GDM1 (cell line): ENCODE measurements around the gene VWA7.
"Not testable (repeated sequence)": the region's sequence is repeated elsewhere in the genome, so short reads cannot be mapped to it uniquely, and the experiment has no call there.

ENCODE experiments used
- DNase-seq: peaks from one replicate; lab custom pipeline; 2025; lab: John Stamatoyannopoulos, UW

VWA7 gene

DNA sequence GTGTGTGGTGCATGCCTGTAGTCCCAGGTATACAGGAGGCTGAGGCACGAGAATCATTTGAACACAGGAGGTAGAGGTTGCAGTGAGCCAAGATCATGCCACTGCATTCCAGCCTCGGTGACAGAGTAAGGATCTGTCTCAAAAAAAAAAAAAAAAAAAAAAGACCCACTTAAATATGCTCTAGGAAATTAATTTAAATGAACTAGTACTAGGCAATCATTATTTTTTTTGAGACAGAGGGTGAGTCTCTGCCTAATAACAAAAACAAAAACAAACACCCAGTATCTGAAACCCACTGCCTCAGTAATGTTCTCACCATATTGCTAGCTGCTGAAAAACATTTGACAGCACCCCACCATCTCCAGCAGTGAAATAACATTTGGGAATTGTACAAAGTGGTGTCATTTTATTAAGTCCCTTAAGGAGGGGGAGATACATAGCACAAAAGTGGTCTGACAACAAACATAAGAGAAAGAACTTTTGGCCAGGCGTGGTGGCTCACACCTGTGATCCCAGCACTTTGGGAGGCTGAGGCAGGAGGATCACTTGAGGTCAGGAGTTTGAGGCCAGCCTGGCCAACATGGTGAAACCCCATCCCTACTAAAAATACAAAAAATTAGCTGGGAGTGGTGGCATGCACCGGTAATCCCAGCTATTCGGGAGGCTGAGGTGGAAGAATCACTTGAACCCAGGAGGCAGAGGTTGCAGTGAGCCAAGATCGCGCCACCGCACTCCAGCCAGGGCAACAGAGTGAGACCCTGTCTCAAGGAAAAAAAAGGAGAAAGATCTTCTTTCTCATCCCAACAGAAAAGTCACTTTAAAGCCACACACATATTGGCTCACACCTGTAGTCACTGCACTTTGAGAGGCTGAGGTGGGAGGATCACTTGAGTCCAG, 24.2 kb upstream of the VWA7 start:
- not testable (repeated sequence) for DNase-seq

DNA sequence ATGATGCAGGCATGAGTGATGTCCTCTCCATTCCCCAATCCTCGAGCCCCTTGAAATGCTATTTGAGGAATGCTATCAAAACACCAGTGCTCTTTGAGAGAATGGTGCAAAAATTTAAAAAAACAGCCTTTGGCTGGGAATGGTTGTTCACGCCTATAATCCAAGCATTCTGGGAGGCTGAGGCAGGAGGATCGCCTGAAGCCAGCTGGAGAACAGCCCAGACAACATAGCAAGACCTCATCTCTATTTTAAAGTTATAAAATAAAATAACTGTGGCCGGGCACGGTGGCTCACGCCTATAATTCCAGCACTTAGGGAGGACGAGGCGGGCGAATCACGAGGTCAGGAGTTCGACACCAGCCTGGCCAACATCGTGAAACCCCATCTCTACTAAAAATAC, 22.7 kb upstream of the VWA7 start:
- no peak for DNase-seq

DNA sequence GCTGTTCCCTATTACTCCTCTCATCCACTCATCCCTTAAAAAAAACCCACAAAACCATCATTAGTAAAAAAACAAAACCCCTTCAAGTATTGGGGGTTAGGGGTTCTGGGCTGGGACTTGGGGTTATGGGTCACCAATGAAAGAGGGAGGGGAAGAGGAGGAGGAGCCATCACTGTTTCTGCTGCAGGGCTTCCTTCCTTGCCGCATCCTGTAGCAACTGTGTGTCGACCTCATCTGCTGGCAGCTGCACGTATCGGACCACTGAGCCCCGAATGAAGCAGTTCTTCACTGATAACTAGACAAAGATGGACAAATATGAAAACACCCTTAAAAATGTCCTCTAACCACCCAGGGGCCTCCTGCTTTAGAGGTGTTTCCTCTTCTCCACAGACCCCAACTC, 20.5 kb upstream of the VWA7 start:
- DNase-seq: peak; percentile 20

DNA sequence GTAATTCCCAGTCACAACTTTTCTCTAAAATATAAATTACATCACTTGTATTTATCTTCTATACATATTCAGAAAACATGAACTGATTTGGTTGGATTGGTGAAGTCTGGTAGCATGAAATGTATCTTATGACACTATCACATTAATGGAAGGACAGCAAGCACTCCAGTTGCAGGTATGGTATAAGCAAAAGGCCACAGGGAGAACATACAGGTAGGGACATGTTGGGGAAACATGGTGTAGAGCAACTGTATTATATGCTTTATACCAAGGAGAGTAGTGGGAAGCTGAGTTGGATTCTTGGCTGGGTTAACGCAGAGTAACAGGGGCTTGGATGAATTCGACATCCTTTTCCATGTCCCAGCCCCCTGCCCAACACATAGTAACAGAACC, 19.9 kb upstream of the VWA7 start:
- no peak for DNase-seq

DNA sequence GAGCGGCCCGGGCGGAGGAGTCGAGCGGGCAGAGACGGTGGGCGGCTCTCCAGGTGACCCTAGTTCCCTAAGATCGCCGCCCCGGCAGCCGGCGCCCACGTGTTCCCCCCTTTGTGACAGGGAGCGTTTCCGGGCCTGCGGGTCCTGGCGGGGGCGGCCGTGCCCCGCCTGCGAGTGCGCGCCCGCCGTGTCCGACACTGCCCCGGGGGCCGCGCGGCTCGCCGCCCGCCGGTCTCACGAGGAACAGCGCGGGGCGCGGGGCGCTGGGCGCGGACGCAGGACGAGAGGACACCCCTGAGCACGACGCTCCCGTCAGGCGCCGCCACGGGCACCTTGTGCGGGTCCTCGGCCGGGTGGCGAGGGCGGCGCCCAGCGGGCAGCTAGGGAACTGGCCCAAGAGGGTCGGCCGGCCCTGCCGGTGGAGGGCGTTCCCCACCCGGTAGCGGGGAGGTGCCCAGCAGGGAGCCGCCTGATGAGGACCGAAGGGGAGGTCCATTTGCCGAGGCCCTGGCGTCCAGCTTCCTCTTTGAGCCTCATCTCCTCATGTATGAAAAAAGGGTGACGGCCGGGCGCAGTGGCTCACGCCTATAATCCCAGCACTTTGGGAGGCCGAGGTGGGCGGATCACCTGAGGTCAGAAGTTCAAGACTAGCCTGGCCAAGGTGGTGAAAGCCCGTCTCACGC, 18.6 kb upstream of the VWA7 start, which contains the start of gene VARS1:
Gene VARS1, minus strand, starts transcription at position 137 of the 683 bp plus-strand sequence. CDS start 535 bp downstream, outside the sequence.
- DNase-seq: peak; percentile 86

DNA sequence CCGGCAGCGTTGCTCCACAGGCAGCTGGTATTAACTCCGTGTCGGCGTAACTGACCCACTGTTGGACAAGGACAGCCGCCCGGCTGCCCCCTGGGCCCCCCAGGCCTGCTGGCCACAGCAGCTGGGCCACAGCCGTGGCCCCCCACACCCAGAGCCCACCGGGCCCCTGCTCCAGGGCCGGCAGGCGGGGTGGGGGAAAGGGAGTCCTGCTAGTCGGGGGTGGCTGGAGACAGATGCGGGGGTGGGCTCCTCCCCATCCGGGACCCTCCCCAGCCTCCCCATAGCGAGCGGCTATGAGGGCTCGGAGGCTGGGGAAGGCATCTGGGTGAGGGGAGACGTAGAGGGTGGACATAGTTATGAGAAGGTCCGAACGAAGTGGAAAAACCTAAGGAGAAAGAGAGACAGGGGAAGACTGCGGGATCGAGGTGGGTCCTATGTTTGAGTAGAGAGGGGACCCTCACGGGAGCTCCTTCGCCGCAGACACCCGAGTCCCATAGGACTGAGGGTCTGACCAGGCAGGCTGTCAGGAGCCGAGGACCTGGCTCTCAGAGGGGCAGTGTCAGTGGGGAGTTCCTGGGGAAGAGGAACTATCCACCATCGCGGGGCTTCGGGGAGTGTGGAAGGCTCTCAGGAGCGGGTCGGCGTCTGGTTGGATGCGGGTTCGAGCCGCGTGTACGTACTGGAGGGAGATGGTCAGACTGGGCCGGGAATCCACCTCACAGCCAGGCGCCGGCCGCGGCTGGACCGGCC, 17.9 kb upstream of the VWA7 start:
- peak; percentile 60 for DNase-seq

DNA sequence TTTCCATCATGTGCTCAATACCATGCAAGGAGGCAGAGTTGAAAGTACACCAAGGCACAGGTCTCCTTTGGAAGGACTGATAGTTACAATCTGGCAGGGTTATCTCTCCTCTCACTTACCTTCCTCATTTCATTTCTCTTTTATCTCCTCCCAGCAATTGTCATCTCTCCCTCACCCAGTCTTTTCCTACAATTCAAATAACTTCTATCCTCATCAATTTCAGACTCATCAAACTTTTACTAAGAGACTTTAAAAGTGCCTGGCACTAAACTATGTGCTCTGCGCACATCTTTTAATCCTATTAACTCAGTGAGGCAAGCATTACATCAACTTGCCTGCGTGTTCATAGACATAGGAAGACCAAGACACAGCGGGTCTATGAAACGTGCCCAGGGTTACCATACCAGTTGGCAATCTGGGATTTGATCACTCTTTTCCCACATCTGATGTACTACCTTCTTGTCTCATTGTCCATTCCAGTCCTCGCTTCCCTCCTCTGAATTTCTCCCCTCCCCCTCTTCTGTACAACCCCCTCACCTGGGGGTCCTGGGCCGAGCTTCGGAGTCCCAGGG, 17.3 kb upstream of the VWA7 start:
- no peak for DNase-seq

DNA sequence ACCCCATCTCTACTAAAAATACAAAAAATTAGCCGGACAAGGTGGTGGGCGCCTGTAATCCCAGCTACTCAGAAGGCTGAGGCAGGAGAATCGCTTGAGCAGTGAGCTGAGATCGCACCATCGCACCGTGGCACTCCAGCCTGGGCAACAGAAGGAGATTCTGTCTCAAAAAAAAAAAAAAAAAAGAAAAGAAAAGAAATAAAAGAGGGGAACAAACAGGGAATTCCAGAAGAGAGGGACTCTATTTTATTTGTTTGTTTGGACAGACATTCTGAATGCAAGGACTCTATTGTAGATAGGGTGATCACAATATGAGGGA, 16.8 kb upstream of the VWA7 start:
- DNase-seq: not testable (repeated sequence)

DNA sequence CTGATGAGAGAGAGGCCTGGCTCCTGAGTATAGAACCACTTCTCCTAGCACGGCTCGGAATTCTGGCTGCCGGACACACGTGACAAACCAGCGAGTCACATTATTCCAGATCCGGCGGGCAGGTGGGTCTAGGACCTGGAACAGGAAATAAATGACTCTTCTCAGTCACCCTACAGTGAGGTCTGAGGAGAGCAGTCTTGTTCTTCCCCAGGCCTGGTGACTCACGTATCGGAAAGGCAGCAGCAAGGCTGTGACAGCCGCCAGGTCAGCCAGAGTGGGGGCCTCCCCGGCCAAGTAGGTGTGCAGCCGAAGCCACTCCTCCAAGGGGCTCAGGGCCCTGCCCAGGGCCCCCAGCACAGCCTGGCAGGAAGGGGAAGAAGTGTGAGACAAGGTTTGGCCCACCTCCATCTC, 15.6 kb upstream of the VWA7 start:
- DNase-seq: no peak

DNA sequence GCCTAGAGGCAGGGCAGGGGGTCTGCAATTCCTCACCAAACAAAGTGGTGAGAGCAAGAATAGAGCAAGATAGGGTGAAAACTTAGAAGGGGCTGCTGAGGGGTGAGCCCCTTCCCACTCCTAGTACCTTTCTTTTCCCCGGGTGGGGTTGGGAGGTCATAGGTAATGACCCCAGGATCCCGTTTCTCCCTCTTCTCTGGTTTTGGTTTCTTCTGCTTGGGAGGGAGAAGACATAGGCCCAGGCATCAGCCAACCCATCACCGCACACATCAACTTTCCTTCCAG, 14.9 kb upstream of the VWA7 start:
- DNase-seq: no peak

DNA sequence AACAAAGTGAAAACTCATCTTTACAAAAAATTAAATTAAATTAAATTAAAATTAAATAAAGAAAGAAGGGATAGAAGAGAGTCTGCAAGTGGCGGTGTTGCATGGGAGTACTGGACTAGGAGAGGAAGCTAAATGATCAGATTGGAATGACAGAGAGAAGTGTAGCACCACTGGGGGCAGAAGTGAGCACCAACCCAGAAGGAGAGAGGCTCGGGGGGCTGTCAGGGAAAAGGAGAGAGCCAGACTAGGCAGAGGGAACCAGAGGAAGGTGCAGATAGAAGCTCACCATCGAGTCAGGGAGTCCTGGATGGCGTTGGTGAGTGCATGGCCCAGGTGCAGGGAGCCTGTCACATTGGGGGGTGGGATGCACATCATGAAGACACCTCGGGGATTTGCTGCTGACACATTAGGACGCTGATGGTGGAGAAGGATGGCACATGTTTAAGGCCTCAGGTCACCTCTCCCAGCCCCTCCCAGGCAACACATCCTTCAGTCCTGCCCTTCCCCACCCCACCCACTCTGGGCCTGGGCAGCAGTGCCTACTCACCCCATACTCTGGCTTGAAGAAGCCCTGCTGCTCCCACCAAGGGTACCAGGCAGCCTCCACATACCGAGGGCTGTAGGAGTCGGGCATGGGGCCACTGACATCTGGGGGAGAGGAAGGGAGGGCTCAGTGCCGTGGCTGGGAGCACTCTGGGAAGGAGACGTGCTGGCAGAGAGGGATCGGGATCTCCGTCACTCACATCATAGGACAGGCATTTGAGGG, 14.4 kb upstream of the VWA7 start:
- peak; percentile 20 for DNase-seq

DNA sequence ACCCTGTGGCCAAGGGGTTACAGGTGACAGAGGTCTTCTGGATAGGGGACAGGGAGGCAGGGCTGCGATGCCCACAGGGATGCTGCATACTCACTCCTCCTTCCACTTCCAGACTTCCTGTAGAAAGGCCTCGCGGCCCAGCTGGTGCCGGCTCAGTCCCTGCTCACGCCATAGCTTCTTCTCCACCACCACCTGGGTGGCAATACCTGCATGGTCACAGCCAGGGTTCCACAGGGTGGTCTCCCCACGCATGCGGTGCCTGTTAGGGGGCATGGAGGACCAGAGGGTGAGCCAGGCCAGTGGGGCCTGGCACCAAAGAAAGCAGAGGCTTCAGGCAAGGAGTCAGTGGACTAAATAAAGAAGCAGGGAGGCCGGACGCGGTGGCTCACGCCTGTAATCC, 8.3 kb upstream of the VWA7 start:
- no peak for DNase-seq

DNA sequence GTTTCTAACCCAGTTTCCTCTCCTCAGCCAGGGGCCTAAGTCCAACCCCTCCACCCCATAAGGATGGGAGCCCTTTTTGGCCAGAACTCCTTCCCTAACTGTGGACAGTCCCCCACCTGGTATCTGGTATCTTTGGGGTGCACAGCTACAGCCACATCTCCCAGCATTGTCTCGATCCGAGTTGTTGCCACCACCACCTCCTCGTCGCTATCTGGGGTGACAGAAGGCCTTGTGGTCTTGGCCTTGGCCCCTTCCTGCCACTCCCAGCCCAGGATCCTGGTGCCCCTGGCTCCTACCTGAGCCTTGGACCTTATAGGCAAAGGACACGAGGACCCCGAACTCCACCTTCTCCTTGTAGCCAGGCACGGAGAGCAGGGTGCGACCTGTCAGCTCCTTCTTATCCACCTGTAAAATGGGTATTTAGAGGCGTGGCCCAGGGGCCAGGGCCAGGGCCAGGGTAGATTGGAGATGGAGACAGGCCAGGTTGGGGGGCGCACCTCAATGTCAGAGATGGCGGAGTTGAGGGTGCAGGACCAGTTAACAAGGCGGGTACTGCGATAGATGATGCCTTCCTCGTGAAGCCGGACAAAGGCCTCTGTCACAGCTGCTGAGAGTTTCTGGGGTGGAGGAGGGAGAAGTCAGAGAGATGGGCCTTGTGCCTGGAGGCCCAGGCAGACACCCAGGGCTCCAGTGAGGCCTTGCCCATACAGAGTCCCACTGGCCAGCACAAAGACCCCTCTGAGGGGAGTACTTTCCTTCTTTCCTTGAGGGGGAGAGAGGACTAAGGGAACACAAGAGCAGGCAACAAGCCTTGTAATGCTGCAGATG, 7.2 kb upstream of the VWA7 start:
- DNase-seq: no peak

DNA sequence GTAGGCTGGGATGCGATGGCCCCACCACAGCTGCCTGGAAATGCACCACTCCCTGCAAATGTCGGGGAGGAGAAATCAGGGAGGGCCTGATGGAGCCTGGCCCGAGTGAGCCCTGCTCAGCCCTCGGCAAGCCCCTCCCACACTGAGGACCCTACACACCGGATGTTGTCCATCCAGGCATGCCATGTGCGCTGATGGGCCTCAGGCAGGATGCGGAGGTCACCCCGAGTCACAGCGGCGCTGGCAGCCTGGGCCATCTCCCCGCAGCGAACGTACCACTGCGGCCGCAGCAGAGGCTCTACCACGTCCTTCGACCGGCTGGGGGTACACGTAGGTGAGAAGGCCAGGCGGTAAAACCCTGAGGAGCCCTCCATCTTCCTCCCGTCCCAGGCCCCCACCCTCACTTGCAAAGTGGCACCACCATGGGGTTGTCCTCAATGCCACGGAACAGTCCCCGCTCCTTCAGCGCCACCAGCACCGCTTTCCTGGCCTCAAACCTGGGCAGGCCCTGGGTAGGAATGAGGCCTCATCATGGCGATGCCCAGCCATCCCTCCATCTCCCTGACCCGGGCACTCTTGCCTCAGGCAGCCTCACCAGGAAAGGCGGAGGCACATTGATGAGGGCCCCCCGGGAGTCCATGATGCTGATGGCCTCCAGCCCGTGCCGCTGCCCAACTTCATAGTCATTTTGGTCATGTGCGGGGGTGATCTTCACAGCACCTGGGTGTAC, 5.2 kb upstream of the VWA7 start:
- no peak for DNase-seq

DNA sequence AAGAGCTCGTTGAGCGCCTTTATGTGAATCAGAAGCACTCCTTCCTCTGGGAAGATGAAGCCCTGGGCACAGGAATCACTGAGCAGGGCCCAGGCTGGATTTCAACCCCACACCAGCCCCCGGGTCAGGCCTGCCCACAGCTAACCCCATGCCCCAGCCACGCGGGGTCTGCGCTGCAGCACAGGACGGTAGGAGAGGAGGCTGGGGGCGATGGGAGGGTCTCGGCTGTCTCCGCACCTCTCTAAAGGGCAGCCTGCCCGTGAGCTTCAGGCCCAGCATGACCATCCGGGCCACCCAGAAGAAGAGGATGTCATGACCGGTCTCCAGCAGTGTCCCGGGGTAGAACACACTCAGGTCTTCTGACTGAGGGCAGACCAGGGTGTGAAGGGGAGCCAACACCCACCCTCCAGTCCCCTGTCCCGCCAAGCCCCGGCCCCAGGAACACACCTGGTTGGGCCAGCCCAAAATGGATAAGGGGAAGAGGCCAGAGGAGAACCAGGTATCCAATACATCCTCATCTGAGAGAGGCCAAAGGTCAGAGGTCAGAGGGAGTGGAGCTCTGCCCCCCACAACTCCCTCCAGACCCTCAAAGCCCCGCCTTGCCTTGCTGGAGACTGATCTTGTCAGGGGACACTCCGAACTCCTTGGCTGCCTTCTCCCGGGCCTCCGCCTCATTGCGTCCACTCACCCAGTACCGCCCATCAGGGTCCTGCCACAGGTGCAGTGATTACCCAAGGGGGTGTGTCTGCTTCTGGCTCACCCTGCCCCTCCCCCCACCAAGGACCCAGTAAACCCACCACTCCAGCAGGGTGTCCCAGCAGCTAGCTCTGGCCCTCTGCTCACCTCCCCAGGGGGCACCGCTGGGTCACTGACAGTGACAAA, 4.4 kb upstream of the VWA7 start:
- no peak for DNase-seq

DNA sequence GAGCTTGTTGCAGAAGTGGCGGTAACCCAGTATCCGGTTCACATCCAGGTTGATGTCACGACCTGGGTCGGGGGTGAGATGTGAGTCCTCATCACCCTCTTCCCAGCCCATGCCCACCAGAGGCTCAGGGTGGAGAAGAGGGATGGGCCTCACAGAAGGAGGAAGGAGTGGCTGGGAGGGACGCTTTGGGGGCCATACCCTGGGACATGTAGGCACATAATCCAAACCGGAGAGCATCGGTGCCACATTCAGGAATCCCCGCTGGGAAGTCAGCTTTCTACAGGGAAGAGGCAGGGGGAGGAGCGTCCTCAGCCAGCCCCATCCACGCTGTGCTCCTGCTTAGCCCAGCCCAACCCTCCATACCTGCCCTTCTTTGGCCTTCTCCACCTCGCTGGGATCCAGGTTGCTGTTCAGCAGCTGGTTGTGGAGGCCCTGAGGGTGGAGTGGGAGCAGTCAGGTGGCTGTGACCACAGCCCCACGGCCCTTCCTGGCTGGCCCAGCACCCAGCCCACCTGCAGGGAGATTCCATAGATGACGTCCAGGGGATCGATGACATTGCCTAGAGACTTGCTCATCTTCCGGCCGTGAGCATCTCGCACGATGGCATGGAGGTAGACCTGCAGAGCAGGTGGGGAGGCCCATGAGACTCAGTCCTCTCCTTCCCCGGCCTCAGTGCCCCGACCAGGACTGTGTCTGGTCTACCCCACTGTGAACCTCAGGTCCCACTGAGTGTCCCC, 3.5 kb upstream of the VWA7 start:
- DNase-seq: no peak

DNA sequence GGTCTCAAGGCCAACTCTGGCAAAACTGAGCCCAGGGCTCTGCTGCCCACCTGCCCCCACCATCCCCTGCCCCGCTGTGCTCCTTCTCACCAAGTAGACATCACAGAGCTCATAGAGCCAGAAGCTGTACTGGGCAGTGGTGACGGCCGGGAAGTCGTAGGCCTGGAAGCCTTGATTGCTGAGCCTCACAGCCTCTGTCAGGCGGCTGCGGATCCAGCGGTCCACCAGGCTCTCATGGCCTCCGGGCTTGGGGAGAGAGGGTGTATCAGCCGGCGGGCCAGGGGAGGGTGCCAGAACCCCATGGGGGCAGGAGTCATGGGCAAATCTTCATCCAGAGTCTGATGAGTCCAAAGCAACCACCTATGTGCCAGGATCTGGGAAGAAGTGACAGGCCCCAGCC, 2.8 kb upstream of the VWA7 start:
- no peak for DNase-seq

DNA sequence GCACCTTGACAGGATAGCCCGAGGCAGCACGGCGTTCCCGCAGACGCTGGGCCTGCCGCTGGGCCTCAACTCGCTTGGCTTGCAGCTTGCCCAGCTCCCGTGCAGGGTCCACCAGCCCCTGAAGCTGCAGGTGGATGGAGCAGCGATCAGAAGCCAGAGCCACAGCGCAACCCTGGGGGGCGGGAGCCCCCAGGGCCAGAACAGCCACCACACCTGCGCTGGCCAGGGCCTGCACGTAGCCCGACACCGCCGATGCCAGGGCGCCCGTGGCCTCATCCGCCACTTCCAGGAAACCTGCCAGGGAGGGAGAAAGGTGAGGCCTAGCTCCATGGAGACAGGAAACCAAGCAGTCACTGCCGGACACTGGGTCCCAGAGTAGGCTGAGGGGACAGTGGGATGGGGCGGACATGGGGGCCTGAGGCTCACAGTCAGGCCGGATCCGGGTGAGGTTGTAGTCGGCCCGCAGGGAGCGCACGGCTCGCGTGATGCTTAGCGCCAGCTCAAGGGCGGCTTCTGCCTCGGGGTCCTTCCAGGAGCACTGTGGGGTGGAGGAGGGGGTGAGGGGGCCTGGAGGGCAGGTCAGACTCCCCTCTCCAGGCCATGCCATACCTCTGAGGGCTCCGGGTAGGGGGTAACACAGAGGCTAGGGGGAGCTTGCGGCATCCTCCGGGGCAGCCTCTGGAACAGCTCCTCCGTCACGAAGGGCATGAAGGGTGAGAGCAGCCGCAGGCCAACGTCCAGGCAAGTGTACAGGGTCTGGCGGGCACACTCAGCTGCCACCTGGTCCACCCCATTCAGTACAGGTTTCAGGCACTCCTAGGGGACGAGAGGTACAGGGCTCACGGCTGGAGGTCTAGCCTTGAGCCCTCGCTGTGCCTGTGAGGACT, 2.1 kb upstream of the VWA7 start:
- no peak for DNase-seq
